A549 (cell line): ENCODE measurements around the gene ARHGAP26.
A peak's percentile ranks its signal among the peaks of the same experiment; 100 is the strongest.

Source experiments
- CEBPB ChIP-seq, 2 experiments: fragments of >200 bp in 1 of 2; sonication (Bioruptor Twin) in 1 of 2; formaldehyde crosslinking in 1 of 2; IDR thresholded peaks; 2 replicates each; pipeline ENCODE4 v1.6.1; 2012 to 2016
- CTCF ChIP-seq: fragments of >200 bp; sonication (Bioruptor Twin); formaldehyde crosslinking; IDR thresholded peaks from 3 replicates; pipeline ENCODE4 v1.5.1; 2016
- RAD21 ChIP-seq, 2 experiments: fragments of >200 bp in 1 of 2; sonication (Bioruptor Twin) in 1 of 2; formaldehyde crosslinking in 1 of 2; IDR thresholded peaks in 1 of 2; conservative IDR thresholded peaks in 1 of 2; 2 replicates in 1 of 2; 3 replicates in 1 of 2; pipeline ENCODE4 v1.6.1; 2012 to 2018; ENCODE audit warnings: inconsistent platforms in 1 of 2
- USF2 ChIP-seq: fragments of 450-650 bp; IDR thresholded peaks from 2 replicates; pipeline ENCODE4 v1.6.1; 2014; ENCODE audit warnings: antibody characterized with exemption

GRCh38 chr5:143241892-143242291 lies 471.7 kb downstream of the ARHGAP26 start:
- no peak for TF ChIP-seq RAD21 (conservative IDR thresholded peaks at IDR 0.05 in 1 of 2, IDR thresholded peaks at IDR 0.05 in 1 of 2)
- TF ChIP-seq USF2 = no peak
- TF ChIP-seq CTCF = no peak
- TF ChIP-seq CEBPB (IDR thresholded peaks at IDR 0.05) = 0 out of 4 replicates have a peak, but pooled peaks of 1 of the 2 experiments have one; percentile 32
